ENCODE measurements around the gene CDKAL1.

The CDKAL1 gene

GRCh38 chr6:20700375-20700774, 166.1 kb downstream of the CDKAL1 start:
- no peak for DNase-seq (ENCODE audit: low read depth, low spot score)
- TF ChIP-seq SUZ12 (IDR thresholded peaks at IDR 0.05; ENCODE audit: extremely low read depth, insufficient read depth, insufficient read length) (no peak), YY1 (IDR thresholded peaks at IDR 0.05; ENCODE audit: insufficient read depth, insufficient read length) (no peak), ZNF274 (IDR thresholded peaks at IDR 0.05; ENCODE audit: low read depth, low read length) (no peak)
- H3K36me3 ChIP-seq (ENCODE audit: insufficient read depth, insufficient read length, low read length) = no peaks in the 10 kb centered on the region
- no peak overlapping the region for H3K9ac ChIP-seq (ENCODE audit: insufficient read length, low read depth)
- H3K4me1 ChIP-seq (ENCODE audit: insufficient read depth, insufficient read length) = no peaks in the 10 kb centered on the region
- H3K9me3 ChIP-seq (ENCODE audit: insufficient read depth, low read length) = no peaks in the 10 kb centered on the region
- no peaks in the 10 kb centered on the region for H3K27me3 ChIP-seq (ENCODE audit: insufficient read depth, insufficient read length)
- no peak overlapping the region for H3K4me3 ChIP-seq (ENCODE audit: insufficient read length, low read depth)

GRCh38 chr6:20702366-20702765, 168.1 kb downstream of the CDKAL1 start:
- Histone ChIP-seq H3K9ac (ENCODE audit: insufficient read length, low read depth) (no peak overlapping the region), H3K9me3 (ENCODE audit: insufficient read depth, low read length) (no peaks in the 10 kb centered on the region), H3K4me3 (ENCODE audit: insufficient read length, low read depth) (no peak overlapping the region), H3K36me3 (ENCODE audit: insufficient read depth, insufficient read length, low read length) (no peaks in the 10 kb centered on the region), H3K4me1 (ENCODE audit: insufficient read depth, insufficient read length) (no peaks in the 10 kb centered on the region), H3K27me3 (ENCODE audit: insufficient read depth, insufficient read length) (no peaks in the 10 kb centered on the region)
- TF ChIP-seq SUZ12 (IDR thresholded peaks at IDR 0.05; ENCODE audit: extremely low read depth, insufficient read depth, insufficient read length) (no peak), ZNF274 (IDR thresholded peaks at IDR 0.05; ENCODE audit: low read depth, low read length) (no peak), YY1 (IDR thresholded peaks at IDR 0.05; ENCODE audit: insufficient read depth, insufficient read length) (no peak)
- DNase-seq (ENCODE audit: low read depth, low spot score) = no peak

- Histone ChIP-seq H3K9me3 (ENCODE audit: insufficient read depth, low read length) (no peaks in the 10 kb centered on the region), H3K4me3 (ENCODE audit: insufficient read length, low read depth) (no peak overlapping the region), H3K36me3 (ENCODE audit: insufficient read depth, insufficient read length, low read length) (no peaks in the 10 kb centered on the region), H3K9ac (ENCODE audit: insufficient read length, low read depth) (no peak overlapping the region), H3K4me1 (ENCODE audit: insufficient read depth, insufficient read length) (no peaks in the 10 kb centered on the region), H3K27me3 (ENCODE audit: insufficient read depth, insufficient read length) (no peaks in the 10 kb centered on the region)
- TF ChIP-seq ZNF274 (IDR thresholded peaks at IDR 0.05; ENCODE audit: low read depth, low read length) = no peak
- TF ChIP-seq SUZ12 (IDR thresholded peaks at IDR 0.05; ENCODE audit: extremely low read depth, insufficient read depth, insufficient read length) = no peak
- TF ChIP-seq YY1 (IDR thresholded peaks at IDR 0.05; ENCODE audit: insufficient read depth, insufficient read length) = no peak
- DNase-seq (ENCODE audit: low read depth, low spot score) = no peak
Measured at GRCh38 chr6:20703049-20703448, 168.8 kb downstream of the CDKAL1 start.

- TF ChIP-seq YY1 (IDR thresholded peaks at IDR 0.05; ENCODE audit: insufficient read depth, insufficient read length) (no peak), SUZ12 (IDR thresholded peaks at IDR 0.05; ENCODE audit: extremely low read depth, insufficient read depth, insufficient read length) (no peak), ZNF274 (IDR thresholded peaks at IDR 0.05; ENCODE audit: low read depth, low read length) (no peak)
- Histone ChIP-seq H3K27me3 (ENCODE audit: insufficient read depth, insufficient read length) (no peaks in the 10 kb centered on the region), H3K4me1 (ENCODE audit: insufficient read depth, insufficient read length) (no peaks in the 10 kb centered on the region), H3K36me3 (ENCODE audit: insufficient read depth, insufficient read length, low read length) (no peaks in the 10 kb centered on the region), H3K4me3 (ENCODE audit: insufficient read length, low read depth) (no peak overlapping the region), H3K9me3 (ENCODE audit: insufficient read depth, low read length) (no peaks in the 10 kb centered on the region), H3K9ac (ENCODE audit: insufficient read length, low read depth) (no peak overlapping the region)
- no peak for DNase-seq (ENCODE audit: low read depth, low spot score)
Measured at GRCh38 chr6:20704325-20705025, 170.2 kb downstream of the CDKAL1 start.

- no peak overlapping the region for H3K9ac ChIP-seq (ENCODE audit: insufficient read length, low read depth)
- no peak overlapping the region for H3K4me3 ChIP-seq (ENCODE audit: insufficient read length, low read depth)
- no peaks in the 10 kb centered on the region for H3K27me3 ChIP-seq (ENCODE audit: insufficient read depth, insufficient read length)
- TF ChIP-seq ZNF274 (IDR thresholded peaks at IDR 0.05; ENCODE audit: low read depth, low read length) (no peak), YY1 (IDR thresholded peaks at IDR 0.05; ENCODE audit: insufficient read depth, insufficient read length) (no peak), SUZ12 (IDR thresholded peaks at IDR 0.05; ENCODE audit: extremely low read depth, insufficient read depth, insufficient read length) (no peak)
- no peaks in the 10 kb centered on the region for H3K9me3 ChIP-seq (ENCODE audit: insufficient read depth, low read length)
- DNase-seq (ENCODE audit: low read depth, low spot score) = no peak
- H3K36me3 ChIP-seq (ENCODE audit: insufficient read depth, insufficient read length, low read length) = no peaks in the 10 kb centered on the region
- H3K4me1 ChIP-seq (ENCODE audit: insufficient read depth, insufficient read length) = no peaks in the 10 kb centered on the region
Measured at GRCh38 chr6:20705741-20706140, 171.5 kb downstream of the CDKAL1 start.

- H3K4me1 ChIP-seq (ENCODE audit: insufficient read depth, insufficient read length) = no peaks in the 10 kb centered on the region
- no peak for TF ChIP-seq ZNF274 (IDR thresholded peaks at IDR 0.05; ENCODE audit: low read depth, low read length)
- TF ChIP-seq YY1 (IDR thresholded peaks at IDR 0.05; ENCODE audit: insufficient read depth, insufficient read length) = no peak
- no peak for TF ChIP-seq SUZ12 (IDR thresholded peaks at IDR 0.05; ENCODE audit: extremely low read depth, insufficient read depth, insufficient read length)
Measured at GRCh38 chr6:20706238-20706938, 172.1 kb downstream of the CDKAL1 start.

GRCh38 chr6:20706939-20707485, 172.8 kb downstream of the CDKAL1 start:
- DNase-seq (ENCODE audit: low read depth, low spot score) = no peak
- Histone ChIP-seq H3K4me3 (ENCODE audit: insufficient read length, low read depth) (no peak overlapping the region), H3K4me1 (ENCODE audit: insufficient read depth, insufficient read length) (no peaks in the 10 kb centered on the region), H3K9me3 (ENCODE audit: insufficient read depth, low read length) (no peaks in the 10 kb centered on the region), H3K36me3 (ENCODE audit: insufficient read depth, insufficient read length, low read length) (no peaks in the 10 kb centered on the region), H3K27me3 (ENCODE audit: insufficient read depth, insufficient read length) (no peaks in the 10 kb centered on the region), H3K9ac (ENCODE audit: insufficient read length, low read depth) (no peak overlapping the region)
- TF ChIP-seq ZNF274 (IDR thresholded peaks at IDR 0.05; ENCODE audit: low read depth, low read length) (no peak), YY1 (IDR thresholded peaks at IDR 0.05; ENCODE audit: insufficient read depth, insufficient read length) (no peak), SUZ12 (IDR thresholded peaks at IDR 0.05; ENCODE audit: extremely low read depth, insufficient read depth, insufficient read length) (no peak)

More at GRCh38 chr6:20706238-20706938, 172.1 kb downstream of the CDKAL1 start:
- Histone ChIP-seq H3K9me3 (ENCODE audit: insufficient read depth, low read length) (no peaks in the 10 kb centered on the region), H3K4me3 (ENCODE audit: insufficient read length, low read depth) (no peak overlapping the region), H3K9ac (ENCODE audit: insufficient read length, low read depth) (no peak overlapping the region), H3K36me3 (ENCODE audit: insufficient read depth, insufficient read length, low read length) (no peaks in the 10 kb centered on the region), H3K27me3 (ENCODE audit: insufficient read depth, insufficient read length) (no peaks in the 10 kb centered on the region)
- no peak for DNase-seq (ENCODE audit: low read depth, low spot score)
